Measurements from ENCODE around the gene HERC3.
A peak's percentile ranks its signal among the peaks of the same experiment; 100 is the strongest.

HERC3 gene

GRCh38 chr4:88618782-88619485 is 26.7 kb downstream of the HERC3 start:
- TF ChIP-seq CTCF (IDR thresholded peaks at IDR 0.05; ENCODE audit: low read depth, low read length): no peak
- DNase-seq (ENCODE audit: extremely low read depth, low read depth): no peak

- DNase-seq (ENCODE audit: extremely low read depth, low read depth): no peak
- TF ChIP-seq CTCF (IDR thresholded peaks at IDR 0.05; ENCODE audit: low read depth, low read length): no peak
Observed at GRCh38 chr4:88619971-88620370, 27.7 kb downstream of the HERC3 start.

GRCh38 chr4:88621763-88622327 is 29.6 kb downstream of the HERC3 start:
- no peak for DNase-seq (ENCODE audit: extremely low read depth, low read depth)
- no peak for TF ChIP-seq CTCF (IDR thresholded peaks at IDR 0.05; ENCODE audit: low read depth, low read length)

DNA sequence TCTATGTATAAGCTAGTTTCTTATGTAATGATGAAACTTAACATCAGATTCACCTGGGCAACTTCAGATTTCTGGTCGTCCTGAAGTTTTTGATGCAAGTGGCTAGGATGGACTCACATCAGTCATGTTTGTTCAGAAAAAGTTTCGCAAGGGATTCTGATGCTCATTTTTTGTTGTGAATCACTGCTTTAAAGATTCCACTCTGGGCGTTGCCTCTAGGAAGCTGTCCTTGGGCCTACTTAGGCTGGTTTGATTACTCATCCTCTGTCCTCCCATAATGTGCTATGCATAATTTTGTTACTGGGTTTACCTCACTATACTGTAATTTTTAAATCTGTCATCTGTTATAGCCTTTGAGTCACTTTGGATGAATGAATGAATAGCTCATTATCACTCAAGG is 30.8 kb downstream of the HERC3 start:
- TF ChIP-seq CTCF (IDR thresholded peaks at IDR 0.05; ENCODE audit: low read depth, low read length): no peak
- peak; percentile 45 for DNase-seq (ENCODE audit: extremely low read depth, low read depth)

- no peak for DNase-seq (ENCODE audit: extremely low read depth, low read depth)
- no peak for TF ChIP-seq CTCF (IDR thresholded peaks at IDR 0.05; ENCODE audit: low read depth, low read length)
Observed at GRCh38 chr4:88628746-88629145, 36.5 kb downstream of the HERC3 start.

DNA sequence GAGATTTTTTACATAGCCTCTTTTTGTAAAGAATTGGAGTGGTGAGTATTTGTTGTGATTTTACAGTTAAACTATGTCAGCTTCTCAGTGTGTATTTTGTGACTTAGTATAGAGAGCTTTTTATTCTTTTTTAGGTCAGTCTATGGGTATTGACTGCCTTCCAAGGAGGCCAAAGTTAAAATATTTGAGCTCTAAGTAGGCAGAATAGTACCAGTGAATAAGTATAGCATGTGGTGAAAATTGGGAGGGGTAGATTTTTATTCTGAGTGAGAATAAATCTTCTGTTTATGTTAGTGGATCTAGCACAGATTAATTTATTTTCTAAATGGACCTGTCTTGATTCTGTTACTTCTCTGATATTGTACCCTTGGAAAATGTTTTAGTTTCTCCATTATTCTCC is 37.5 kb downstream of the HERC3 start:
- TF ChIP-seq CTCF (IDR thresholded peaks at IDR 0.05; ENCODE audit: low read depth, low read length): no peak
- DNase-seq (ENCODE audit: extremely low read depth, low read depth): no peak

- no peak for TF ChIP-seq CTCF (IDR thresholded peaks at IDR 0.05; ENCODE audit: low read depth, low read length)
- DNase-seq (ENCODE audit: extremely low read depth, low read depth): no peak
Observed at GRCh38 chr4:88630756-88631155, 38.5 kb downstream of the HERC3 start.
